Measurements from ENCODE around the gene YDJC. TPM values are rescaled to one million over a fixed set of nuclear protein-coding genes. Genes with fewer than 3 reads are reported as not detected.

YDJC gene
- total and polyA plus RNA-seq, 9 of the 15 experiments (the other 6 are each of a cell fraction or from before 2014, with no cell fraction given): 13.5 to 871 (median 164) TPM

- H3K27ac ChIP-seq (ENCODE audit: extremely low read depth, low read depth, low read length): no peak overlapping the region
- in situ Hi-C loops (cut with MboI) (loop anchor here (25.0 kb wide), 1 partner anchor 498 kb away; no protein-coding TSS in a partner anchor), intact Hi-C loops (cut with micrococcal nuclease) (loop anchor here (10.0 kb wide), 1 partner anchor 920 kb away; the partner anchor contains the start of gene PRAME)
- peaks cover 32 to 78% of the 10 kb centered on the region in 2 experiments; a peak in 4 of 5 replicates for H3K4me1 ChIP-seq (replicated peaks in 1 of 2; ENCODE audit: control insufficient read depth in 2 of 2, insufficient read depth in 2 of 2, low read length in 2 of 2)
- H2AFZ ChIP-seq (ENCODE audit: low read depth, low read length): no peak overlapping the region
- BruUV-seq (replicated peaks): no TSS peak
- peaks cover 9% of the 10 kb centered on the region for H3K9me1 ChIP-seq (ENCODE audit: control insufficient read depth, insufficient read depth, low read length)
- peak overlapping the region in 1 of 2 experiments; percentile 79; a peak in 2 of 4 replicates for H3K9ac ChIP-seq (ENCODE audit: insufficient read depth in 1 of 2, low read depth in 2 of 2, low read length in 2 of 2)
- DNase-seq (ENCODE audit: extremely low read depth in 1 of 4, low spot score in 3 of 4) (no peak), ATAC-seq (no peak), FAIRE-seq (no peak)
- ChIA-PET CTCF (ENCODE audit: low intra/inter-chr PET ratio) (no interaction called here), POLR2A (interaction anchor here (0.6 to 76.8 kb wide), 8 partner anchors 15 to 1322 kb away, joined by 3 to 4622 read pairs (median 3); partner anchors contain the start of genes CCDC116, SDF2L1 and YDJC)
- no peak overlapping the region for H3K4me3 ChIP-seq
- no peaks in the 10 kb centered on the region for H3K9me3 ChIP-seq (replicated peaks; ENCODE audit: control insufficient read depth, insufficient read depth, low read depth, low read length)
- TF ChIP-seq HMGXB4 (CRISPR knock-in tag; IDR thresholded peaks at IDR 0.05) (0 out of 2 replicates have a peak, but pooled peaks have one; percentile 18), SRSF7 (optimal IDR thresholded peaks at IDR 0.05; ENCODE audit: low read depth, low read length) (no peak), SIN3B (IDR thresholded peaks at IDR 0.05; ENCODE audit: low read depth) (no peak), CHD2 (IDR thresholded peaks at IDR 0.05; ENCODE audit: low read depth, low read length) (0 out of 2 replicates have a peak, but pooled peaks have one; percentile 34), CTCF (IDR thresholded peaks at IDR 0.05 in 2 of 3, conservative IDR thresholded peaks at IDR 0.05 in 1 of 3; ENCODE audit: insufficient read depth in 2 of 3, low read depth in 1 of 3, low read length in 3 of 3) (0 out of 6 replicates have a peak, but pooled peaks of 1 of the 3 experiments have one; percentile 3), CHD7 (IDR thresholded peaks at IDR 0.05; ENCODE audit: low read depth, low read length) (no peak)
- 66% methylated on average over 19 of the region's 19 CpGs for WGBS (ENCODE audit: insufficient coverage, low coverage, missing lambda C conversion rate)
- H3K36me3 ChIP-seq (ENCODE audit: control insufficient read depth, insufficient read depth, low read length): no peaks in the 10 kb centered on the region; the same call in 2 of the 3 replicates
- no peaks in the 10 kb centered on the region for H4K20me1 ChIP-seq (replicated peaks; ENCODE audit: control insufficient read depth, insufficient read depth, low read length)
- no peaks in the 10 kb centered on the region for H3K27me3 ChIP-seq (ENCODE audit: control insufficient read depth in 2 of 2, insufficient read depth in 2 of 2, low read length in 2 of 2)
- H3K79me2 ChIP-seq (ENCODE audit: control insufficient read depth, insufficient read depth, low read length): peaks cover 10% of the 10 kb centered on the region
- H3K4me2 ChIP-seq (ENCODE audit: insufficient read depth, low read length): no peak overlapping the region
These were observed 5.0 kb upstream of the YDJC start for GRCh38 chr22:21634844-21635243.

Measured in K562 (cell line).